Bronchial smooth muscle cell (primary cell): Measurements from ENCODE around the gene CUL2. TPM values are rescaled to one million over a fixed set of nuclear protein-coding genes. Genes with fewer than 3 reads are reported as not detected.

Source experiments
- total RNA-seq: library from RNA; depleted of rRNA; stranded (reverse); fragments of >200 nt; gene quantifications from 2 replicates; pipeline ENCODE4 v1.2.1, GENCODE V29; 2014

Gene CUL2
- 18.5 and 19.9 TPM in 2 replicates for total RNA-seq

GRCh38 chr10:35090162-35090954 is at the start of gene CUL2:
Gene CUL2, minus strand, starts transcription at chr10:35090341. Its CDS starts 19,024 bp downstream, at chr10:35071317.

DNA sequence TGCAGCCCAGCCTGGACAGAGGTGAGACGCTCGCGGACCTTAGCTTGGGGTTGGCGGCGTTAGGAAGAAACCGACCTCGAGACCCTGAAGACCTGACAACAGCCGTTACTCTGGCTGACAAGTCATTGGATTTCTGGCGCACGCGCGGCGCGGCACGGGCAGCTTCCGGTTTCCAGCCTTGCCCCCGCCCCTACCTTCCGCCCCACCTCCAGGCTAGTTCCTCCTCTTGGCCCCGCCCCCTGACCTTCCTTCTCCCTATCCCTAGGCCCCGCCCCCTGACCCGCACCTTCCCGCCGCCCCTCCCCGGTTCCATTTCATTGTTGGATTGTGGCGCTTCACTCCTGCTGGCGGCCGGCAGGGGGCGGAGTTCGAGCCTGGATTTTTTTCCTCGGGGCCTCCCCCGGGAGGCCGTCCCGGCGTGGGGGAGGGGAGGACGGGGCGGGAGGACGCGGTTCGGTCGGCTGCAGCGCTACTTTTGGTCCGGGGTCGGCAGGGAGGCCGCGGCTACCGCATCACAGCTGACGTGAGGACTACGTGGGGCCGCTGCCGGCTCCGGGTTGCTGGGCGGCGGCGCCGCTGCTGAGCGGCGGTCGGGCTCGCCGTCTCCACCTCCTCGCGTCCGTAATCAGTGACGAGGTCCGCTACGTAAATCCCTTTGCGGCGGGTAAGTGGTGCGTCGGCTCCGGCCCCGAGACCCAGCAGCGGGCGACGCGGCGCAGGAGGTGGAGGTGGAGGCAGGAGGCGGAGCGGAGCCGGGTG is 36.6 kb upstream of the CUL2 start, which contains the start of gene CREM:
Gene CREM, plus strand, starts transcription at position 317 of the 759 bp plus-strand sequence. CDS start 10,990 bp downstream, outside the sequence.

Other genes with a start within 250 kb of the CUL2 start
- 24.5 and 27.6 TPM in 2 replicates for gene CREM, start 36.5 kb upstream of the CUL2 start, total RNA-seq
- gene CCNY, start 246.2 kb upstream of the CUL2 start, total RNA-seq: 35.6 and 90.5 TPM in 2 replicates